Lower leg skin (tissue), 3 donors: Measurements from ENCODE around the gene MRPS12.

Experiments used
- CTCF ChIP-seq, 3 donors: fragments of 450-650 bp; IDR thresholded peaks; one replicate each; pipeline ENCODE4 v1.5.1; 2016; ENCODE audit warnings: antibody characterized with exemption in 3 of 3, mild to moderate bottlenecking in 3 of 3, moderate library complexity in 2 of 3
- POLR2A ChIP-seq, 2 donors: fragments of 450-650 bp; IDR thresholded peaks; one replicate each; pipeline ENCODE4 v1.6.1; 2016 to 2017; ENCODE audit warnings: antibody characterized with exemption in 2 of 2, mild to moderate bottlenecking in 1 of 2, moderate library complexity in 1 of 2

GRCh38 chr19:38944981-38945506 is 14.3 kb downstream of the MRPS12 start:
- TF ChIP-seq POLR2A (IDR thresholded peaks at IDR 0.05) (no peak), CTCF (IDR thresholded peaks at IDR 0.05) (no peak)
